ENCODE results near the gene ADAM17.
"Not testable (repeated sequence)": the region's sequence is repeated elsewhere in the genome, so short reads cannot be mapped to it uniquely, and the experiment has no call there.

The ADAM17 gene

GRCh38 chr2:9555297-9556120 is at the start of gene ADAM17:
TSS of gene ADAM17 (minus strand) at chr2:9555830. CDS start at chr2:9555605, 225 bp downstream.
- peak; percentile 85 to 92 for DNase-seq

GRCh38 chr2:9602412-9602811 is 46.8 kb upstream of the ADAM17 start:
- DNase-seq: no peak

GRCh38 chr2:9601397-9601796 is 45.8 kb upstream of the ADAM17 start:
- DNase-seq: no peak

GRCh38 chr2:9599430-9599829 is 43.8 kb upstream of the ADAM17 start:
- no peak for DNase-seq

- DNase-seq: no peak
Observed at GRCh38 chr2:9596621-9597311, 41.1 kb upstream of the ADAM17 start.

- no peak for DNase-seq
Observed at GRCh38 chr2:9595746-9596145, 40.1 kb upstream of the ADAM17 start.

- not testable (repeated sequence) for DNase-seq
Observed at GRCh38 chr2:9595256-9595655, 39.6 kb upstream of the ADAM17 start.

GRCh38 chr2:9594366-9595054 is 38.9 kb upstream of the ADAM17 start:
- no peak for DNase-seq

- DNase-seq: no peak
Observed at GRCh38 chr2:9593925-9594324, 38.3 kb upstream of the ADAM17 start.

- no peak for DNase-seq
Observed at GRCh38 chr2:9592699-9593098, 37.1 kb upstream of the ADAM17 start.

GRCh38 chr2:9590641-9591040 is 35.0 kb upstream of the ADAM17 start:
- no peak for DNase-seq

- no peak for DNase-seq
Observed at GRCh38 chr2:9586465-9586864, 30.8 kb upstream of the ADAM17 start.

GRCh38 chr2:9585486-9585885 is 29.9 kb upstream of the ADAM17 start:
- no peak for DNase-seq

GRCh38 chr2:9584902-9585301 is 29.3 kb upstream of the ADAM17 start:
- DNase-seq: not testable (repeated sequence)

GRCh38 chr2:9582624-9583023 is 27.0 kb upstream of the ADAM17 start:
- DNase-seq: no peak

GRCh38 chr2:9578467-9579235 is 23.0 kb upstream of the ADAM17 start:
- no peak for DNase-seq

GRCh38 chr2:9574331-9574730 is 18.7 kb upstream of the ADAM17 start:
- DNase-seq: no peak

- DNase-seq: no peak
Observed at GRCh38 chr2:9573840-9574239, 18.2 kb upstream of the ADAM17 start.

GRCh38 chr2:9573013-9573720 is 17.5 kb upstream of the ADAM17 start:
- DNase-seq: no peak

GRCh38 chr2:9570182-9571060 is 14.8 kb upstream of the ADAM17 start:
- DNase-seq: no peak

All from CD4-positive, alpha-beta T cell treated with Interleukin-1 beta for 1 hour (primary cell).